Gastroesophageal sphincter (tissue), 3 donors: ENCODE results near the gene CBFA2T2.

Experiments used
- CTCF ChIP-seq, 4 experiments: fragments of 200-600 bp in 2 of 4; fragments of 450-650 bp in 2 of 4; sonication (generic) in 1 of 4; IDR thresholded peaks; one replicate each; pipeline ENCODE4 v1.5.1; 2017 to 2019; ENCODE audit warnings: antibody characterized with exemption in 4 of 4, mild to moderate bottlenecking in 2 of 4, moderate library complexity in 2 of 4
- EP300 ChIP-seq: sonication (generic); formaldehyde crosslinking; IDR thresholded peaks from one replicate; pipeline ENCODE4 v1.6.1; 2017; ENCODE audit warnings: antibody characterized with exemption, mild to moderate bottlenecking
- POLR2A ChIP-seq, 2 donors: fragments of 450-650 bp; IDR thresholded peaks; one replicate each; pipeline ENCODE4 v1.6.1; 2017; ENCODE audit warnings: antibody characterized with exemption in 2 of 2, mild to moderate bottlenecking in 2 of 2, moderate library complexity in 1 of 2

GRCh38 chr20:33482581-33482980 lies 7.3 kb upstream of the CBFA2T2 start:
- TF ChIP-seq EP300 (no peak), CTCF (IDR thresholded peaks at IDR 0.05) (no peak), POLR2A (IDR thresholded peaks at IDR 0.05) (no peak)
